T47D (cell line): Measurements from ENCODE around the gene SPOCD1.

ENCODE experiments used
- DNase-seq, 2 experiments: peaks; one replicate each; pipeline versions ENCODE4 v3.0.0 to v3.0.0-alpha.2; 2011 to 2012; ENCODE audit warnings: low read depth in 1 of 2, low spot score in 1 of 2
- JUND ChIP-seq: IDR thresholded peaks from 2 replicates; pipeline ENCODE4 v1.6.1; 2012; ENCODE audit warnings: low read depth
- in situ Hi-C: cut with HindIII; loops from 2 replicates; pipeline ENCODE4 v1.10.0; 2016; ENCODE audit warnings: low sequenced_read_pairs, low pct_unique_long_range_greater_than_20kb

The SPOCD1 gene

DNA sequence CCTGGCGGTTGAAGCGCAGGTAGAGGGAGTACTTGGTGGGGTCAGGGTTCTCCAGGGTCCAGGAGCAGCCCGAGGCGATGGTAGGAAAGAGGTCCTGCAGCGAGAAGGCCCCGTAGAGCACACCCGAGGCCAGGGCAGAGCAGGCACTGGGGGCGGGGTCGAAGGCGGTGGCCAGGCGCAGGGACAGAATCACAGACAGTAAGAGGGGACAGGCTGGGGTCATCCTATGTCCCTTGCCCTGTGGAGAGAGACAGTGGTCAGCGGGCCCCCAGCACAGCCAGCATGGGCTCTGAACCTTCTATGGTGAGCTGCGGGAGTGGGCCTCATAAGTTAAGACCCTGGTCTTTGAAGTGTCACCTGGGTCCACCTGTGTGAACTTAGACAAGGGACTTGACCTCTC, 59.2 kb downstream of the SPOCD1 start:
- in situ Hi-C loops: no loop called here

DNA sequence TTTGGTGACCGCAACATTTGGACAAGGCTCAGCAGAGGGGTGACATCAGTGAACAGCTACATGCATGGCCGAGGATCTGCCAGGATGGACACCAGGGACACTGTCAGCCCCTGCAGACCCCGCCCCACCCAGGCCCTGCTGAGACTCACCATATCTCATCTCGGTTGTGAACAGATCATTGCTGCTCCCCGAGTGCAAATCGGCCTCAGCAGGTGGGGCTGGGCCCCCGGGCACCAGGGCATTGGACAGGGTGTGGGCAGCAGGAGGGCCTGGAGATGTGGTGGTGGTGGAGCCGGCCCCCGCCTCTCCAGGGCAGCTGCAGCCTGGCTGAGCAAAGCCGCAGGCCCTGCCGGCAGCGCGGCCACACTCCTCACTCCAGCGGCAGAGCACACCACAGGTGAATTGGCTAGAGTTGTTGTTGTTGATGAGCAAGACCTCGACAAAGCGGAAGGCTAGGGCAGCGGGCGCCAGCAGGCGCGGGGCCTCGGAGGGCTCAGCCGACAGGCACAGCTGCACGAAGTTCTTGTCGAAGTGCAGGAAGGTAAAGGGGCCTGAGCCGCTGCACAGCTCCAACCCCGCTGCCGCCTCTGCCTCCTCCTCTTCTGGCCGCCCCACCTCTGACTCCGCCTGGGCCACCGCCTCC, 59.9 kb downstream of the SPOCD1 start:
- TF ChIP-seq JUND: no peak
- no peak for DNase-seq
- in situ Hi-C loops: no loop called here

More for the DNA sequence above, 59.2 kb downstream of the SPOCD1 start:
- no peak for DNase-seq
- TF ChIP-seq JUND: no peak

DNA sequence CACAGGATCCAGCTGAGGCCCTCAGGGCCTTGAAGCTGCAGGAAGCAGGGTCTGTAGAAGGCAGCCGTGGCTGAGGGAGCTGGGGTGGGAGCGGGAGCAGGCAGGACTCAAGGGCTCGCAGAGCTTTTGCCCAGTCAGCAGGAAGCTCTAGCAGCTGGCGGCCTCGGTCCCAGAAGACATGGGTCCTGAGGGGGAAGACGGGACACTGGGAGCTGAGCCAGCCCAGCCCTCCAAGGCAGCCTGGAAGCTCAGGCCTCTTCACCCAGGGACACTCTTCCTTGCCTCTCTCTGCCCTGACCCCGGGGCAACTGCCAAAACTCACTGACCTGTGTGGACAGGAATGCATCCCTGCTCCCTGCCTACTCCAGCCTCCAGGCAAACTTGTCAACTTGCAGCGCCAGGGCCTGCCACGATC, 60.6 kb downstream of the SPOCD1 start:
- DNase-seq: peak; percentile 73 to 78
- no peak for TF ChIP-seq JUND

DNA sequence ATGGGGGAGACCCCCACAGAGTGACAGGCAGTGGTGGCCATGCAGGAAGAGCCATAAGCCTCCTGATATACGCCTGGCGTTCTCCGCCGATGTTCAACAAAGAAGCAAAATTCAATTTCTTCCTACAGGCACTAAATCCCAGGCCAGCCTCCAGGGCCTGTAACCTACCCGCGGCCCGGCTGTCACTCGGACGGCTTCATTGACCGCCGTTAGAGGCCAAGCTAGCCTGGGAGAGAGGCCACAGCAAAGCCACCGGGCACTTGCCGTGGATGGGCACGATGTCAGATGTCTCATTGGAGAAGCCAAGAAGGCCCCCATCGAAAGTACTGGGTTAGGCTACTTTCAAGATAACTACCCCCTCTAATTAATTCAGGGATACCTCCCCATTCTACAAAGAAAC, 61.4 kb downstream of the SPOCD1 start:
- no peak for TF ChIP-seq JUND
- no peak for DNase-seq
- in situ Hi-C loops: no loop called here

More for the DNA sequence above, 60.6 kb downstream of the SPOCD1 start:
- in situ Hi-C loops: no loop called here

DNA sequence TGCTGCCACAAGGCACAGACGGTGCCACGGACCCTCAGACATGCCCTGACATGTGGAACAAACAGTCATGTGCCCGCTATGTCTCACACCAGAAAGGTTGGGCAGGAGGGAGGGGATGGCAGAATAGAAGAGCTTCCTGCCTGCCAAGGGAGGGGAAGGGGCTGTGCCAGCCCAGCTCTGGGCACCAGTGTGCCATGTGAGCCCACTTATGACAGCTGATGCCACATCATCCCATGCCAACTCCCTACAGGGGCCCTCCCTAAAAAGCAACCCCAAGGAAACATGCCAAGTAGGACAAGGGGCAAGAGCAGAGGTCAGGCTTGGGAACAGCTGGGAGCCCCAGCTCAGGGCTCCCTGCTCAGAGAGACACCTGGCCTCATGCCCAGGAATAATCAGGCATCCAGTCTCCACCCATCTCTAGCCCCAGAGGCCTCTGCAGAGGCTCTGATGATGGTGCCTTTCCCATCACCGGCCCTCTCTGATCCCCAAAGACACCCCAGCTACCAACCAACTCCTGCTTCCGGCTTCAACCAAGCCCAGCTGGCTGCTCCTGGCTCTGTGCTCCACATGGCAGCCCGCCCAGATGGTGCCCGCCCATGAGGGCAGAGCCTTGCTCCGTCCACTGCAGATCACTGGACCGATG, 62.0 kb downstream of the SPOCD1 start:
- no peak for DNase-seq
- in situ Hi-C loops: no loop called here
- TF ChIP-seq JUND: no peak

DNA sequence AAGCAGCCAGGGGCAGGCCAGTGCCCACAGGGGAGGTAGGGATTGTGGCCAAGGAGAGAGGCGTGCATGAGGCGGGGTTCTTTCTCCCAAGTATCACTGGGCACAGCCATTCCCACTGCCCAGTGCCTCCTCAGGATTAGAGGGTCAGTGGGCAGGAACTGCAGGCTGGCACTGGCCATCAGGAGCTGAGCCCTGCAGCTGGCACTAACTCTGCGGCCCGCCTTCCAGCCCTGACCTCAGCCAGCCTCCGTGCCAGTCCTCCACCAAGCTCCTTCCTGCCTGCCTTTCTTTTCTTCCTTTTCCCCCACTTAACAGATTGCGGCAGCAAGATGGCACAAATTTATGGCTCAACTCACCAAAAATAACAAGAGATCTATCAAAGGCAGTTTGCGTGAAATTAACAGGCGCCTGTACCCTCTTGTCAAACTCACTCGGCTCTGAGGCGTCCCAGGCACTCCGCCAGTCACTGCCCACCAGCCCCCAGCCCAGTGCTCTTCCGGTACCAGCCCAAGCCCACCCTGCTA, 62.8 kb downstream of the SPOCD1 start:
- in situ Hi-C loops: no loop called here

DNA sequence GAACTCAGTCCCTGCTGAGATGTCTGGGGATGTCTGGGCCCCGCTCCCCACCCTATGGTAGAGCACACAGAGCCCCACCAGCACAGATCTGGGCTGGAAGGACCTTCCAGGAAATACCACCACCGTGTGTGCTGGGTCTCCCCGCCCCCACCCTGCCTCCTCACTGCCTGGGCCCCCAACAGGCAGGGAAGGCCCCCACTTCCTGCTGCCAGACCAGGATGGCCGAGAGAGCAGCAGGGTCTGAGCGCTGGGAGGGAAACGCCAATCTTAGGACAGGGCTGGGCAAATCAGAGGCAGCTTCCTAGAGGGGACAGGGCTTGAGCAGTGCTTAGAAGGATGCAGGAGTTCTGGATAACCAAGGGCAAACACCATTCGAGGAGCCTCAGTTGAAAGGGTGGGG, 63.6 kb downstream of the SPOCD1 start:
- DNase-seq: no peak
- TF ChIP-seq JUND: no peak
- in situ Hi-C loops: no loop called here

More for the DNA sequence above, 62.8 kb downstream of the SPOCD1 start:
- DNase-seq: no peak
- no peak for TF ChIP-seq JUND

DNA sequence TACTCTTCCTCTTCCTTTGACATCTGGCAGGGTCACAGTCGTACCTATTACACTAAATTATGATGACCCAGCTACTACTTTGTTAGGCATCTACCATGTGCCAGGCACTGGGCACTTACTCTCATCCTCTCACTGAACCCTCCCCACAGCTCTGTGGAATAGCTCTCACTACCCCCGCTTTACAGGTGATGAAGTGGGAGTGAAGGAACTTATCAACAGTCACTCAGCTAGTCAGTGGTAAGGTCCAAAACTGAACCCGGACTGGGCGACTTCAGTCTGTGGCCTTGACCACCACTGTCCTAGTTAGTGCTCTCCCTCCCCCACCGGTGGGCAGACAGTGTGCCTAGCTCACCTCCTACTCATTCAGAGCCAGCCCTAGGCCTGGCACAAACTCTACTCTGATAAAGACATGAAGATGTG, 64.0 kb downstream of the SPOCD1 start:
- no peak for TF ChIP-seq JUND
- no peak for DNase-seq
- in situ Hi-C loops: no loop called here

DNA sequence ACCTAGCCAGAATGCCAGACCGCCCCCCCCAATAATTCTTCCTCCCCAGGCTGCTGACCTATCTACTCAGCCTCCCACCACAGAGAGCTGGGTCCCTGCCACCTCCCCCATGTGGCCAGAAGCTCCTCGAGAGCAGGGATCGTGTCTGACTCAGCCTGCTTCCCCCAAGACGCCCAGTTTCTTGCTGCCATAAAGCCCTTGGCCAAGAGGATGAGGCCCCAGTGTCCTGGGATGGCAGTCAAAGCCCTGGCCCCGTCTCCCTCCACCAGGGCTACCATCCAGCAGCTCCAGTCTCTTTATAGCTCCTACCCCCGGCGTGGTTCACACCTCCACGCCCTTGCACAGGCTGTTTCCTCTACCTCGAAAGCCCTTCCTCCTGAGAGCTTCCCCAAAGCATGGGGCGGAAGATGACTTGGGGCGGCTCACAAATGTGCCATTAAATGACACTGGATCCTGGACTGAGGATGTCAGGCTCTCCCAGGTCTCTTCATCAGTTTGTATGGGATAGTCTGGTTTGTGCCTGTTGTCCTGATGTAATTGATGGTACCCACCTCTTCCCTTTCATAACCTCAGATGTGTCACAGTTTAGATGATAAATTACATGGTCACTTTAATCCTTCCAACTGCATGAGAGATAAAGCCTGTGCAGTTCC, 64.8 kb downstream of the SPOCD1 start:
- no peak for DNase-seq
- TF ChIP-seq JUND: no peak
- in situ Hi-C loops: no loop called here

DNA sequence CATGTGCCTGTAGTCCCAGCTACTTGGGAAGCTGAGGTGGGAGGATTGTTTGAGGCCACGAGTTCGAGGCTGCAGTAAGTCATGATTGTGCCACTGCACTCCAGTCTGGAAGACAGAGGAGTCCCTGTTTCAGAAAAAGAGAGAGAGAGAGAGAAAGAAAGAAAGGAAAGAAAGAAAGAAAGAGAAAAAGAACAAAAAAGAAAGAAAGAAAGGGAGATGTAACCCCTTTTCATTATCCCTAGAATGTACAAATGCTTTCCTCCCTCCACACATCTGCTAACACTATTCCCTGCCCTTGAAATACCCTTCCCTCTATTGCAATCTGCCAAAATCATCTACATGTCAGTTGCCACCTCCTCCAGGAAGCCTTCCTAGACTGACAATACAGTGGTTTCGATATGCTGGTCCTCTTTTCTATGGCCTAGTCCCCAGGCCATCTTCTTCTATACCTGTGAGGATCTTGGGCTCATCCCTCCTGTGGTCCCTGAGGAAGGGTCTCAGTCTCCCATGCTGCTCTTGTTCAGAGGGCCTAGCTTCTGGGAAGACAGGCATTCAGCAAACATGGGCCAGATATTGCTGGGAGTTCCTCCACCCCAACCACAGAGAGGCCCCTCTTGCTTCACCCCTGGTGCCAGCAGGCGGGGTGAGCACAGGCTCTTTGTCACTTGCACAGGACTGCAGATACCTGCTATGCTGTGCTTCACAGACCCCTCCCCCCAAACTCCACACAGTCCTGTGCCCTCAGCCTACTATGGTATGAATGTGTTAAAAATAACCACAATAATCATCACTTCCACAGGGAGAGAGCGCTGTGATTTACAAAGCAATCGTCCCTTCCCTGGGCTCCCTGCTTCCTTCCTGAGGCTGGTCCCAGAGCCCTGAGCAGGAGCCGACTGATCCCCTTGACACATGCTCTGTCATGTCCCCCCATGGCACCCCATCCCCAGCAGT, 65.8 kb downstream of the SPOCD1 start:
- DNase-seq: no peak
- in situ Hi-C loops: no loop called here
- no peak for TF ChIP-seq JUND

DNA sequence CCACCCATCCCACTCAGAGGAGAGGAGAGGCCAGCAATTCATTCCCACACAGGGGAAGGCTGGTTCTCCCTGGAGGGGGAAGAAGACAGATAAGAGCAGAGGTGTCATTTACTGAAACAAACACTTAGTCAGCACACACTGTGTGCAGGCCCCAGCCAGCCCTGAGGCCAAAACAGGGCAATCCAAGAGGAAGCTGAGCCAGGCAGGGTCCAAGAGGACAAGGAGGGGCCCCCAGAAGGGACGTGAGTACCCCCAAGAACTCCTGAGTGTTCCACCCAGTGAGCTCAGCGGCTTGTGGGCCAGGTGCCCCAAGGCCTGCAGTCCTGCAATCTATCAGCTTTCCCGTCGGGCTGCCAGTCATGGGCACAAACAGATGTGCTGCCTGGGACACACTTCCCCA, 67.5 kb downstream of the SPOCD1 start:
- no peak for TF ChIP-seq JUND
- DNase-seq: no peak
- in situ Hi-C loops: no loop called here

DNA sequence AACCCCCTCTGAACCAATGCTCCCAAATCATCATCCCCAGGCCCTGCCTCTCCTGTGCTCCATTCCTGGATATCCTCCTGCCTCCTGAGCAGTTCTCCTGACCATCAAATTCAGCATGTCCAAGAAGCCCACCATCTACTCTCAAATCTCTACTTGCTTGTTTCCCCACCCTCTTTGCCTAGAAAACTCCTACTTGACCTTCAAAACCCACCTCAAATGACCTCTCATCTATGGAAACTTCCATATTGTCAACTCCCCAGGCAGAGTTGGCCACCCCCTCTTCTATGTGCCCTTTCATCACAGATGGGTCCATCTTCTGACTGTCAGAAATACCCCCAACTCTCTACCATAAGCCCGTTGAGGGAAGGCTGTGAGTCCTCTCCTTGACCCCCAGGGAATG, 68.5 kb downstream of the SPOCD1 start:
- no peak for TF ChIP-seq JUND
- in situ Hi-C loops: no loop called here
- DNase-seq: no peak
